Mesodermal cell (in vitro differentiated cells): ENCODE measurements around the gene DYRK2.

Experiments used
- H3K27ac ChIP-seq: 2 replicates; pipeline ENCODE4 v1.7.0; 2013; ENCODE audit warnings: mild to moderate bottlenecking, low read depth, low read length, moderate library complexity; ENCODE audit not compliant: severe bottlenecking
- H3K36me3 ChIP-seq: 2 replicates; pipeline ENCODE4 v1.7.1; 2013; ENCODE audit warnings: mild to moderate bottlenecking, low read length, moderate library complexity; ENCODE audit not compliant: control insufficient read depth, insufficient read depth
- H3K4me1 ChIP-seq: one replicate; pipeline ENCODE4 v1.7.1; 2013; ENCODE audit warnings: mild to moderate bottlenecking, low read length; ENCODE audit not compliant: insufficient read depth, control insufficient read depth, poor library complexity, severe bottlenecking
- H3K4me3 ChIP-seq: 2 replicates; pipeline ENCODE4 v1.7.0; 2013; ENCODE audit warnings: low read length, control low read depth, mild to moderate bottlenecking; ENCODE audit not compliant: insufficient read depth, poor library complexity, severe bottlenecking; ENCODE audit errors: extremely low read depth
- H3K9me3 ChIP-seq: 2 replicates; pipeline ENCODE4 v1.7.1; 2013; ENCODE audit warnings: mild to moderate bottlenecking, low read length, moderate library complexity; ENCODE audit not compliant: control insufficient read depth
- WGBS, 2 experiments: methylation state at CpG; one replicate each; pipeline ENCODE4 v1.1.5; 2013; ENCODE audit warnings: missing lambda C conversion rate in 2 of 2; ENCODE audit not compliant: insufficient coverage in 2 of 2; 5-methylcytosine and 5-hydroxymethylcytosine counted together

The DYRK2 gene

GRCh38 chr12:67691220-67691619 is 42.7 kb downstream of the DYRK2 start:
- Histone ChIP-seq H3K4me3 (no peak overlapping the region), H3K36me3 (no peaks in the 10 kb centered on the region), H3K4me1 (peaks cover 5% of the 10 kb centered on the region), H3K9me3 (no peaks in the 10 kb centered on the region), H3K27ac (no peak overlapping the region)
- 79 to 88% methylated on average over 1 to 2 of the region's 5 CpGs for WGBS, 2 experiments

- no peak overlapping the region for H3K4me3 ChIP-seq
- H3K4me1 ChIP-seq: peaks cover 5% of the 10 kb centered on the region
- no peaks in the 10 kb centered on the region for H3K9me3 ChIP-seq
- 100% methylated on average over 1 of the region's 3 CpGs; no CpG with 5 or more reads in 1 of the 2 experiments for WGBS, 2 experiments
- no peaks in the 10 kb centered on the region for H3K36me3 ChIP-seq
- H3K27ac ChIP-seq: no peak overlapping the region
Observed at GRCh38 chr12:67692135-67692534, 43.6 kb downstream of the DYRK2 start.

GRCh38 chr12:67692966-67693365 is 44.4 kb downstream of the DYRK2 start:
- Histone ChIP-seq H3K27ac (no peak overlapping the region), H3K4me1 (peaks cover 10% of the 10 kb centered on the region), H3K9me3 (no peaks in the 10 kb centered on the region), H3K36me3 (no peaks in the 10 kb centered on the region), H3K4me3 (no peak overlapping the region)
- WGBS, 2 experiments: no CpG with 5 or more reads among the region's 2 CpGs

GRCh38 chr12:67693894-67694293 is 45.3 kb downstream of the DYRK2 start:
- Histone ChIP-seq H3K4me3 (no peak overlapping the region), H3K36me3 (no peaks in the 10 kb centered on the region), H3K4me1 (peaks cover 16% of the 10 kb centered on the region), H3K27ac (no peak overlapping the region), H3K9me3 (no peaks in the 10 kb centered on the region)
- WGBS, 2 experiments: 91% methylated on average over 1 of the region's 3 CpGs; no CpG with 5 or more reads in 1 of the 2 experiments

- Histone ChIP-seq H3K9me3 (no peaks in the 10 kb centered on the region), H3K27ac (no peak overlapping the region)
Observed at GRCh38 chr12:67694306-67694900, 45.9 kb downstream of the DYRK2 start.

GRCh38 chr12:67695974-67696373 is 47.4 kb downstream of the DYRK2 start:
- Histone ChIP-seq H3K36me3 (no peaks in the 10 kb centered on the region), H3K27ac (no peak overlapping the region), H3K9me3 (no peaks in the 10 kb centered on the region), H3K4me3 (no peak overlapping the region), H3K4me1 (peaks cover 11% of the 10 kb centered on the region)
- WGBS, 2 experiments: 80 to 92% methylated on average over 1 of the region's 2 CpGs

More at GRCh38 chr12:67694306-67694900, 45.9 kb downstream of the DYRK2 start:
- Histone ChIP-seq H3K4me1 (peaks cover 16% of the 10 kb centered on the region), H3K4me3 (no peak overlapping the region), H3K36me3 (no peaks in the 10 kb centered on the region)
- WGBS, 2 experiments: 83 to 92% methylated on average over 1 of the region's 1 CpG

GRCh38 chr12:67697443-67697842 is 48.9 kb downstream of the DYRK2 start:
- no peak overlapping the region for H3K27ac ChIP-seq
- no peak overlapping the region for H3K4me3 ChIP-seq
- WGBS, 2 experiments: 85% methylated on average over 2 of the region's 2 CpGs; no CpG with 5 or more reads in 1 of the 2 experiments
- H3K36me3 ChIP-seq: no peaks in the 10 kb centered on the region
- H3K4me1 ChIP-seq: peaks cover 15% of the 10 kb centered on the region
- no peaks in the 10 kb centered on the region for H3K9me3 ChIP-seq

- 58 to 75% methylated on average over 2 of the region's 2 CpGs for WGBS, 2 experiments
- peaks cover 15% of the 10 kb centered on the region for H3K4me1 ChIP-seq
- H3K36me3 ChIP-seq: no peaks in the 10 kb centered on the region
- no peaks in the 10 kb centered on the region for H3K9me3 ChIP-seq
- no peak overlapping the region for H3K27ac ChIP-seq
- no peak overlapping the region for H3K4me3 ChIP-seq
Observed at GRCh38 chr12:67697967-67698366, 49.4 kb downstream of the DYRK2 start.

GRCh38 chr12:67698672-67699581 is 50.4 kb downstream of the DYRK2 start:
- WGBS, 2 experiments: 82 to 86% methylated on average over 2 of the region's 6 CpGs
- H3K36me3 ChIP-seq: no peaks in the 10 kb centered on the region
- no peak overlapping the region for H3K27ac ChIP-seq
- peaks cover 15% of the 10 kb centered on the region for H3K4me1 ChIP-seq
- no peaks in the 10 kb centered on the region for H3K9me3 ChIP-seq
- no peak overlapping the region for H3K4me3 ChIP-seq

- no peaks in the 10 kb centered on the region for H3K36me3 ChIP-seq
- no peak overlapping the region for H3K4me3 ChIP-seq
- WGBS, 2 experiments: 75 to 91% methylated on average over 1 of the region's 2 CpGs
- no peaks in the 10 kb centered on the region for H3K9me3 ChIP-seq
- H3K27ac ChIP-seq: no peak overlapping the region
- H3K4me1 ChIP-seq: peaks cover 19% of the 10 kb centered on the region
Observed at GRCh38 chr12:67701121-67701520, 52.6 kb downstream of the DYRK2 start.

GRCh38 chr12:67702136-67702535 is 53.6 kb downstream of the DYRK2 start:
- no peaks in the 10 kb centered on the region for H3K9me3 ChIP-seq
- no CpG with 5 or more reads among the region's 1 CpG for WGBS, 2 experiments
- peaks cover 28% of the 10 kb centered on the region for H3K4me1 ChIP-seq
- no peak overlapping the region for H3K27ac ChIP-seq
- H3K36me3 ChIP-seq: no peaks in the 10 kb centered on the region
- no peak overlapping the region for H3K4me3 ChIP-seq
